Calu3 (cell line): ENCODE data around the gene CFAP299. TPM values are rescaled to one million over a fixed set of nuclear protein-coding genes. Genes with fewer than 3 reads are reported as not detected.
"Not testable (repeated sequence)": the region's sequence is repeated elsewhere in the genome, so short reads cannot be mapped to it uniquely, and the experiment has no call there.

Experiments used
- BruUV-seq: library from RNA; stranded (reverse); fragments of 400-500 nt; replicated peaks from 2 replicates; lab custom pipeline; 2021; lab: Mats Ljungman, UMichigan
- CTCF ChIA-PET: fragments of 300-600 bp; sonication (Branson Sonifier 250); formaldehyde crosslinking; loops from one replicate; lab custom pipeline; 2022; ENCODE audit warnings: antibody characterized with exemption; lab: Charles Lee
- DNase-seq: peaks from one replicate; pipeline ENCODE4 v3.0.0; 2022
- H3K27ac Mint-ChIP-seq: one replicate; pipeline ENCODE4 v1.8.0; 2022; ENCODE audit warnings: mixed read lengths; ENCODE audit not compliant: unreplicated experiment
- H3K27me3 Mint-ChIP-seq: one replicate; pipeline ENCODE4 v1.8.0; 2022; ENCODE audit warnings: mixed read lengths; ENCODE audit not compliant: unreplicated experiment
- H3K36me3 Mint-ChIP-seq: one replicate; pipeline ENCODE4 v1.8.0; 2022; ENCODE audit warnings: mild to moderate bottlenecking, moderate library complexity, mixed read lengths; ENCODE audit not compliant: insufficient read depth, unreplicated experiment
- H3K4me1 Mint-ChIP-seq: one replicate; pipeline ENCODE4 v1.8.0; 2022; ENCODE audit warnings: mild to moderate bottlenecking, low read depth, mixed read lengths; ENCODE audit not compliant: unreplicated experiment
- H3K4me3 Mint-ChIP-seq: one replicate; pipeline ENCODE4 v1.8.0; 2022; ENCODE audit warnings: mild to moderate bottlenecking, low read depth, moderate library complexity, mixed read lengths; ENCODE audit not compliant: unreplicated experiment
- H3K9me3 Mint-ChIP-seq: one replicate; pipeline ENCODE4 v1.8.0; 2022; ENCODE audit warnings: low read depth, mixed read lengths; ENCODE audit not compliant: unreplicated experiment
- CTCF ChIP-seq: fragments of 200-600 bp; IDR thresholded peaks from one replicate; pipeline ENCODE4 v1.8.0; 2022; ENCODE audit warnings: antibody characterized with exemption; ENCODE audit not compliant: unreplicated experiment
- intact Hi-C: fragments of 100-400 bp; cut with micrococcal nuclease; formaldehyde crosslinking; loops from one replicate; pipeline ENCODE4 v1.10.0; 2022; ENCODE audit not compliant: unreplicated experiment
- total RNA-seq: library from RNA; stranded (reverse); gene quantifications from 2 replicates; pipeline ENCODE4 v1.2.3, GENCODE V29; 2022

CFAP299 gene
- total RNA-seq, 1 experiment from 2014 or later: not detected

GRCh38 chr4:80434238-80434637 lies 98.7 kb downstream of the CFAP299 start:
- Mint-ChIP-seq H3K4me1 (no peaks in the 10 kb centered on the region), H3K9me3 (no peaks in the 10 kb centered on the region), H3K4me3 (no peak overlapping the region), H3K27ac (no peak overlapping the region), H3K27me3 (no peaks in the 10 kb centered on the region), H3K36me3 (no peaks in the 10 kb centered on the region)
- BruUV-seq: no TSS peak
- intact Hi-C loops: no loop called here
- DNase-seq: no peak
- CTCF ChIA-PET: no interaction called here
- no peak for TF ChIP-seq CTCF

GRCh38 chr4:80438016-80438415 lies 102.5 kb downstream of the CFAP299 start:
- H3K9me3 Mint-ChIP-seq: peaks cover 4% of the 10 kb centered on the region
- H3K4me3 Mint-ChIP-seq: no peak overlapping the region
- no peaks in the 10 kb centered on the region for H3K4me1 Mint-ChIP-seq
- H3K27ac Mint-ChIP-seq: no peak overlapping the region
- no TSS peak for BruUV-seq
- no peaks in the 10 kb centered on the region for H3K27me3 Mint-ChIP-seq
- intact Hi-C loops: no loop called here
- H3K36me3 Mint-ChIP-seq: no peaks in the 10 kb centered on the region
- no peak for TF ChIP-seq CTCF
- CTCF ChIA-PET: interaction anchor here (0.7 to 0.9 kb wide), 2 partner anchors 16 to 690 kb away, joined by 3 read pairs; no protein-coding TSS in a partner anchor
- no peak for DNase-seq

GRCh38 chr4:80439294-80440061 lies 103.9 kb downstream of the CFAP299 start:
- not testable (repeated sequence) for DNase-seq, BruUV-seq

GRCh38 chr4:80446248-80446647 lies 110.7 kb downstream of the CFAP299 start:
- no TSS peak for BruUV-seq
- peaks cover 4% of the 10 kb centered on the region for H3K9me3 Mint-ChIP-seq
- H3K27me3 Mint-ChIP-seq: no peaks in the 10 kb centered on the region
- TF ChIP-seq CTCF: no peak
- H3K36me3 Mint-ChIP-seq: no peaks in the 10 kb centered on the region
- intact Hi-C loops: no loop called here
- H3K27ac Mint-ChIP-seq: no peak overlapping the region
- H3K4me1 Mint-ChIP-seq: no peaks in the 10 kb centered on the region
- no peak overlapping the region for H3K4me3 Mint-ChIP-seq
- CTCF ChIA-PET: no interaction called here
- no peak for DNase-seq

More at GRCh38 chr4:80439294-80440061, 103.9 kb downstream of the CFAP299 start:
- H3K4me1 Mint-ChIP-seq, H3K9me3 Mint-ChIP-seq, H3K4me3 Mint-ChIP-seq, intact Hi-C loops, CTCF ChIA-PET, H3K36me3 Mint-ChIP-seq, H3K27ac Mint-ChIP-seq, H3K27me3 Mint-ChIP-seq: not testable (repeated sequence)

GRCh38 chr4:80446664-80447063 lies 111.1 kb downstream of the CFAP299 start:
- BruUV-seq: no TSS peak

More at GRCh38 chr4:80446664-80447063, 111.1 kb downstream of the CFAP299 start:
- H3K4me1 Mint-ChIP-seq: no peaks in the 10 kb centered on the region
- no peaks in the 10 kb centered on the region for H3K27me3 Mint-ChIP-seq
- intact Hi-C loops: no loop called here
- no peak for DNase-seq
- no peak for TF ChIP-seq CTCF
- H3K9me3 Mint-ChIP-seq: peaks cover 4% of the 10 kb centered on the region
- no peak overlapping the region for H3K4me3 Mint-ChIP-seq
- no peaks in the 10 kb centered on the region for H3K36me3 Mint-ChIP-seq
- CTCF ChIA-PET: no interaction called here
- H3K27ac Mint-ChIP-seq: no peak overlapping the region
